HCT116 (cell line): ENCODE data around the gene CCDC127.

Source experiments
- EZH2 ChIP-seq: fragments of 200-600 bp; sonication (generic); IDR thresholded peaks from 2 replicates; pipeline ENCODE4 v1.6.1; 2017; ENCODE audit warnings: antibody characterized with exemption, mixed run types
- JUND ChIP-seq: IDR thresholded peaks from 2 replicates; pipeline ENCODE4 v1.6.1; 2012
- POLR2A ChIP-seq: IDR thresholded peaks from 2 replicates; pipeline ENCODE4 v1.7.0; 2011; ENCODE audit warnings: borderline replicate concordance; ENCODE audit not compliant: insufficient read depth, insufficient read length; ENCODE audit errors: extremely low read depth
- RAD21 ChIP-seq: IDR thresholded peaks from 2 replicates; pipeline ENCODE4 v1.6.1; 2012; ENCODE audit warnings: low read depth, mild to moderate bottlenecking
- SP1 ChIP-seq: IDR thresholded peaks from 2 replicates; pipeline ENCODE4 v1.6.1; 2012; ENCODE audit warnings: low read depth
- TCF7L2 ChIP-seq: IDR thresholded peaks from 2 replicates; pipeline ENCODE4 v1.7.0; 2011; ENCODE audit warnings: borderline replicate concordance, inconsistent platforms; ENCODE audit not compliant: insufficient read depth, insufficient read length; ENCODE audit errors: extremely low read depth
- TF ChIP-seq, protein P1 (sequence below), 3 experiments: fragments of 200-600 bp in 1 of 3; sonication (generic) in 1 of 3; IDR thresholded peaks in 2 of 3; conservative IDR thresholded peaks in 1 of 3; 2 replicates each; pipeline ENCODE4 v1.5.1; 2012 to 2017; ENCODE audit warnings: low read depth in 2 of 3, low read length in 2 of 3, antibody characterized with exemption in 1 of 3, borderline replicate concordance in 1 of 3, control low read depth in 1 of 3, mild to moderate bottlenecking in 1 of 3, mixed read lengths in 1 of 3, mixed run types in 1 of 3, moderate library complexity in 1 of 3; ENCODE audit not compliant: insufficient read depth in 1 of 3
- TF ChIP-seq, protein P2 (sequence below): IDR thresholded peaks from 2 replicates; pipeline ENCODE4 v1.6.1; 2012

DNA sequence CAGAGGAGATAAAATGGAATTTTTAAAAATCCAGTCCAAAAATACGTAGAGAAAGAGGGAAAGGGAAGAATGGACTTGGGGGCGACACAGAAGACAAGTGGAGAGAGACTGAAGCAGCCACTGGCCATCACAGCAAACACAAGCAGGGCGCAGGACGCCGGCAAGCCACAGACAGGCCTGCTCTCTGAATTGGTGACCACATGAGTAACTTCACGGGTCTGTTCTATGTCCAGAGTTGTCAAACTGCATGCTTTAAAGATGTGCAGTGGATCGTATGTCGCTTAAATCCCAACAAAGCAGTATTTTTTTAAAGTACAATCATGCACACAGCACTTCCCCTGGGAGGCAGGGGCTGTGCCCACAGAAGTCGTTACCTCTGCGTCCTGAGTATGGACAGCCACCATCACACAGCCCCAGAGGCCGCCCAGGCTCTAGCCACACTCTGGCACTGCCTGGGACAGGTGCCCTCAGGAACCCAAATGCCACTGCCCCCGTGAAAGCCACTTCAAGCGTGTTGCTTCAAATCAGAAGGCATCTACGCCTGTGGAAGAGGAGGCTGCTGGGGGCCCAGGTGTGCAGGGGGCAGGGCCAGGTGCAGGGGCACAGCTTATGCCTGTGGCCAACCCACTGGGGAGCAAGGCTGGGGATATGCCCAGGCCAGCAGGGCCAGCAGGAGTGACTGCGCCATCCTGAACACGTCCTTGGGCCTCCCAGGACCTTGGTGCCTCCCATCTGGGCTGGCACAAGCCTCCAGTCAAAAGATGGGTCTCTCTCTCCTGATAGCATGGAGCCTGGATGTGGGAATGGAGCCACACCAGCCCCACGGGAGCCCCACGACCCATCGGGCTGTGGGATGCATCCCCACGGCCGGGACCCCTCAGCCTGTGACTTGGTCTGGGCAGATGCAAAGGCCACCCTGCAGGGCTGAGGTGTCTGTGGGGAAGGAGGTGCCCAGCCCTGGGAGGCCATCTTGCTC is 32.6 kb downstream of the CCDC127 start:
- TF ChIP-seq EZH2 (no peak), TCF7L2 (no peak), RAD21 (no peak), JUND (no peak), SP1 (no peak), POLR2A (no peak)
- TF ChIP-seq, protein P1, sequence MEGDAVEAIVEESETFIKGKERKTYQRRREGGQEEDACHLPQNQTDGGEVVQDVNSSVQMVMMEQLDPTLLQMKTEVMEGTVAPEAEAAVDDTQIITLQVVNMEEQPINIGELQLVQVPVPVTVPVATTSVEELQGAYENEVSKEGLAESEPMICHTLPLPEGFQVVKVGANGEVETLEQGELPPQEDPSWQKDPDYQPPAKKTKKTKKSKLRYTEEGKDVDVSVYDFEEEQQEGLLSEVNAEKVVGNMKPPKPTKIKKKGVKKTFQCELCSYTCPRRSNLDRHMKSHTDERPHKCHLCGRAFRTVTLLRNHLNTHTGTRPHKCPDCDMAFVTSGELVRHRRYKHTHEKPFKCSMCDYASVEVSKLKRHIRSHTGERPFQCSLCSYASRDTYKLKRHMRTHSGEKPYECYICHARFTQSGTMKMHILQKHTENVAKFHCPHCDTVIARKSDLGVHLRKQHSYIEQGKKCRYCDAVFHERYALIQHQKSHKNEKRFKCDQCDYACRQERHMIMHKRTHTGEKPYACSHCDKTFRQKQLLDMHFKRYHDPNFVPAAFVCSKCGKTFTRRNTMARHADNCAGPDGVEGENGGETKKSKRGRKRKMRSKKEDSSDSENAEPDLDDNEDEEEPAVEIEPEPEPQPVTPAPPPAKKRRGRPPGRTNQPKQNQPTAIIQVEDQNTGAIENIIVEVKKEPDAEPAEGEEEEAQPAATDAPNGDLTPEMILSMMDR (IDR thresholded peaks at IDR 0.05 in 2 of 3, conservative IDR thresholded peaks at IDR 0.05 in 1 of 3; ENCODE audit: borderline replicate concordance in 1 of 3, insufficient read depth in 1 of 3, low read depth in 2 of 3, low read length in 2 of 3): no peak
- TF ChIP-seq, protein P2, sequence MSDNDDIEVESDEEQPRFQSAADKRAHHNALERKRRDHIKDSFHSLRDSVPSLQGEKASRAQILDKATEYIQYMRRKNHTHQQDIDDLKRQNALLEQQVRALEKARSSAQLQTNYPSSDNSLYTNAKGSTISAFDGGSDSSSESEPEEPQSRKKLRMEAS: no peak
